HG02759 (cell line): ENCODE data around the gene SHISA9.

Experiments
- ATAC-seq: cut with Tn5 transposase; IDR thresholded peaks from one replicate; pipeline ENCODE4 v1.9.1; 2021; ENCODE audit warnings: mild to moderate bottlenecking, moderate library complexity; ENCODE audit not compliant: unreplicated experiment

SHISA9 gene

GRCh38 chr16:13109171-13109570, 207.8 kb downstream of the SHISA9 start:
- no peak for ATAC-seq

GRCh38 chr16:13110124-13110796, 208.9 kb downstream of the SHISA9 start:
- no peak for ATAC-seq

- no peak for ATAC-seq
Observed at GRCh38 chr16:13111747-13112146, 210.3 kb downstream of the SHISA9 start.

DNA sequence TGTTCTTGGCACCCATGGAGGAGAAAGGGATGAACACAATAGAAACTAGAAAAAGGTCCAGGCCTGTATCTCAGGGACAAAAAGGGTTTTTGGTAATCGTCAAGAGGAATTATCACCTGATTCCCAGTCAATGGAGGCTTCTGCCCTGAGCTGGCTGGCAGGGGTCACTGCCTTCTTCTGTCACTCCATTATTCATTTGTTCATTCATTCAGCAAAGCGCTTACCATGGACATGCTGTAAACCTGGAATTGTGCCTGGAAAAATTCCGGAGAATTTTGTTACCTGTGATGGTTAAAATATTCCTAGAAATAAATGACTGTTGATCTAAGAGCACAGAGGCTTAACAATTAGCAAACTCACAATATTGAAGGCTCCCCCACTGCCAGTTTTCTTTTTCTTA, 212.3 kb downstream of the SHISA9 start:
- no peak for ATAC-seq

- no peak for ATAC-seq
Observed at GRCh38 chr16:13118091-13118490, 216.7 kb downstream of the SHISA9 start.

DNA sequence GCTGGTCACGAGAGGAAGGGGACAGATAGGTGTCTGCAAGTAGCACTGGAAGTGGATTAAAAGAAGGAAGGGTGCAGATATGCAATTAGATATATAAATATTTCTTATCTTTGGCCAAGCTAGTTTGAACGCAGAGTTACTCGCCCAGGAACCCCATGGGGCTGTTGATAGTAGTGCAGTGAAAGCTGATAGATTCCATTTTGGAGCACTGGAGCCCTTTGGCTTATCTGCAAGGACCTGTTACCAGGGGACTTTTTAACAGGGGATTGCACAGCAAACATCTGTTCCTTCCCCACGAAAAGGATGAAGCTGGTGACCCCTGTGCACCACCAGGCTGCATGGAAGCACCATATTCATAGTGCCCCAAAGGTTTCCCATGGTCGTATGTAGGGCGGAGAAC, 218.7 kb downstream of the SHISA9 start:
- ATAC-seq = no peak

DNA sequence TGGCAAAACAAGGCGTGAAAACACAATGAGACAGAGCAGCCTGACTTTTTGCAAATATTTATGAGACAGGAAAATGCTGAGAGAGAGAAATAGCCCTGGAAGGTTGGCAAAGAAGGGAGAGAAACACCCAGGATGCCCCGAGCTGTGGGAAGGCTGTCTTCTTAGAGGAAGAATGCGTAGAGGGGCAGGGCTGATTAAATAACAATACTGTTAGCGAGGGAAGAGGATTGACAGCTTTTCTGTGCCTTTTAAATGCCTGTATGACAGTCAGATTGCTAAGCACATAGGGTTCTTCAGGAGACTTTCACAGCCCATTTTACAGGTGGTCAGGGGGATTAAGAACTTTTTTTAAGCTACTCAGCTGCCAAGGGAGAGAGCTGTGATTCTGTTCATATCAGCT, 219.2 kb downstream of the SHISA9 start:
- ATAC-seq = no peak

- ATAC-seq = no peak
Observed at GRCh38 chr16:13123991-13124390, 222.6 kb downstream of the SHISA9 start.

- no peak for ATAC-seq
Observed at GRCh38 chr16:13127144-13127543, 225.7 kb downstream of the SHISA9 start.

GRCh38 chr16:13130586-13130985, 229.2 kb downstream of the SHISA9 start:
- ATAC-seq = no peak

GRCh38 chr16:13134836-13135235, 233.4 kb downstream of the SHISA9 start:
- no peak for ATAC-seq

DNA sequence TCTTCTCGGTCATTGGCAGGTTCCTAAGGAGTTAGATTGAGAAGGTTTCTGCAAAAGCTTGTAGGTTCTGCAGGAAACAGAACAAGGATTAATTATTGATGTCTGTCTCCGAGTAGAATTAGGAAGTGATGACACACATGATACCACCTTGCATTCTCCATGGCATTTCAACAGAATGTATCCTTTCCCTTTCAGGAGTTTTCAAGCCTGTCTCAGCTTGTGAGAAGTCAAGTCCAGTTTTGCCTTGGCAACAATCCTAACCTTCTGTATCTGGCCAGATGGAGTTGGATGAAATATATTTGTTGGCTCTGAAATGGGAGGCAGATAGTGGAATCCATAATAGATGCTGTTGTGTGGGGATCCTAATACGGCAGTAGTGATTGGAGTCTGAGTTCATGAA, 235.5 kb downstream of the SHISA9 start:
- ATAC-seq = no peak

DNA sequence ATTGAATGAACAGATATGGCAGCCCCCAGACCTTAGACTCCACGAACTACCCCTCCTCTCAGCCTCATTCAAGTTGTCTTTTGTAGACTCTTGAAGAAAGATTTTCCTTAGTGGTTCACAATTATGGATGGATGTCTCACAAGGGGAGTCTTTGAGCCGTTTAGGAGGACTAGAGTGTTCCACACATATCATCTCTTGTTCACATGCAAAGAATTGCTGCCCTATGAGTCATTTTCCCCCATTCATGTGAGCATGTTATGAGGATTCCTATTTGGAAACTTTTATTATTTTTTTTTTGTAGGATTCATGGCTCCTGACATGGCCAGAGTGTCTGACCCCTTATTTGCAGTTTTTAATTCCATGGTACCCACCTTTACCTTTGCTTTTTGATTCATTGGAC, 237.1 kb downstream of the SHISA9 start:
- no peak for ATAC-seq

- no peak for ATAC-seq
Observed at GRCh38 chr16:13139661-13140241, 238.4 kb downstream of the SHISA9 start.

GRCh38 chr16:13143551-13143950, 242.2 kb downstream of the SHISA9 start:
- ATAC-seq = no peak

DNA sequence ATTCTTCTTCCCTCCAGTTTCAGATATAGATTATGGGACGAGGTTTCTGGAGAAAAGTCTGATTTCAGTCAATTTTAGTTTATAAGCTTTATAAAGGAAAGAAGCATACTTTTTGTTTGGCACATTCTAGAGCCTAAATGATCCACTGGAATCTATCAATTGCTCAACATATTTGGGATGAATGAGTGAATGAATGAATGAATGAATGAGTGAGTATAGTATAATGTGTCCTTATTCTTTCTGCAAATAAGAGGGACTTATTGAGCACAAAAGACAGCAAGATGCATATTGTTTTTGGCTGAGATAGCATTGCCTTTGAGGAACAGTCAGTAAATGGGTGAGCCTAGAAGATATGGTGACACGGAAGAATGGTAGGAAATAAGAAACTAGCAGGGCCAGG, 245.4 kb downstream of the SHISA9 start:
- no peak for ATAC-seq

DNA sequence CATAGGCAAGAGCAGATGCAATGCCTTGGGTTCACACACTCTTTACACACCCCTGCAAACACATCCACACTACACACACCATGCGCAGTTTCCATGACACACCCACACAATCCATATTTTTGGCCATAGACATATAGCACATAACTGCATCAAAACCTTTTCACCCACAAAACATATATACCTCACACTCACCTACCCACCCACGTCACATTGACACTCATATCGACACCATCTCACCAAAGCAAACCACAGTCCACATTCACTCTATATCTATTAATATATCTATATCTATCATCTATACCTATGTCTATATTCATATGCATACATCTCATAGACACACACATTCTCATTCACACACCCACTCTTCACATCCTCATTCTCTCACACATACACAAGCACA, 246.9 kb downstream of the SHISA9 start:
- no peak for ATAC-seq

DNA sequence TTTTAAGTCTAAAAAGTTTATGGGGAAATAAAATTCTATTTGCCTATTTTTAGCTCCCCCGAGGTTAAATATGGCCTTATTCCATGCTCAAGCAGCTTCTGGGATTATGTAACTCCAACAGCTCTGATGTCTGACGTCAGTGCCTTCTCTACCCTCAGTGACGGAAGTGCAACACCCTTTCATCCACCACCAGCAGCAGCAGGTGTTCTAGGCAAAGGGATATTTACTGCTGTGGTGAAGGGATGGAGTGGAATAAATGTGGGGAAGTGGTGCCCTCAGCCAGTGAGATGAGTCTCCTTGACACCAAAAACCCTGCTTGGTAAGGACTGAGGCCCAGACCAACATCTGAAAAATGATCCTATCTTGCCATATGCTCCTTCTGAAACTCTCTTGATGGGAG, 247.4 kb downstream of the SHISA9 start:
- ATAC-seq = no peak

DNA sequence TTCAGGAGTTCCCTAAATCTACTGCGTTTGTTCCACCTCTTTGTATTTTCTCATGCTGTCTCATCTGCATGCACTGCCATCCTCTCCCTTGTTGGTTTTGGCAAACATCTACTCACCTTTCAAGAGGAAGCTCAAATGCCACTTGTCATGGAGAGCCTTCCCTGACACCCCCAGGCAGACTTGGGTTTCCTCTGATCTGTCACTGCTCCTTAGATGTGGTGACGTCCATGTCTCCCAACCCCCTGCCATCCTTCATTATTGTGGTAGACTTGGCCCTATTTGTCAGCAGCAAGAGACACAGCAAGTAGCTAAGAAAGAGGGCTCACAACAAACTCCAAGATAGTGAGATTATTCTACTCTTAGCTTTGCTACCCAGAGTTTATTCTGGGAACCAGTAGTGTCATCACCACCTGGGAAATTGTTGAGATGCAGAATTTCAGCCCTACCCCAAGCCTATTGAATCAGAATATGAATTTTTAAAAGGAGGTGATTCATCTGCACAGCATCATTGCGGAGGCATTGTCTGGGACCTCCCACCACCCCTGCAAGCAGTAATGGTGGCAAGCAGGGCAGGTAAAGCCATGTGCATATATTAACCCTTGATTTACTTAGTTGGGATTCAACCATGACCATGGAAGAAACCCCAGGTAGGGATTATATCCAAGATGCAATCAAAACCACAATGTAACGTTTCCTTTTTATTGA, 248.9 kb downstream of the SHISA9 start:
- ATAC-seq = no peak

DNA sequence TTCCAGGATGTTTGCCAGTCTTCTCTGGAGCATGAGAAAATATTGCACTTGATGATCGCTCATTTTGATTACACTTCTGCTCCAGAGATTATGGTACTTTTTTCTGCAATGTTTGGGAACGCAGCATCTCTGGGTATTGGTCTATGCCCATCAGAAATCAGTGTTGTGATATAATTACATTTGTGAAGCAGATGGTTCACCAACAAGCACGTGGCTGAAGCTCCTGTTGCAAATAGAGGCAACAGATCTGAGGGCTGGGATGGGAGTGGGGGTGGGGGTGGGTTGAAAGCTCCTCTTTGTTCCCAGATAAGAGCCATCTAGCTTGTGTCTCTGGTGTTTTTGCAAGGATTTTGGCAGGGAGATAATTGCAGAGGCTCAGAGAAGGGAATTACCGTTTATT, 252.3 kb downstream of the SHISA9 start:
- no peak for ATAC-seq

DNA sequence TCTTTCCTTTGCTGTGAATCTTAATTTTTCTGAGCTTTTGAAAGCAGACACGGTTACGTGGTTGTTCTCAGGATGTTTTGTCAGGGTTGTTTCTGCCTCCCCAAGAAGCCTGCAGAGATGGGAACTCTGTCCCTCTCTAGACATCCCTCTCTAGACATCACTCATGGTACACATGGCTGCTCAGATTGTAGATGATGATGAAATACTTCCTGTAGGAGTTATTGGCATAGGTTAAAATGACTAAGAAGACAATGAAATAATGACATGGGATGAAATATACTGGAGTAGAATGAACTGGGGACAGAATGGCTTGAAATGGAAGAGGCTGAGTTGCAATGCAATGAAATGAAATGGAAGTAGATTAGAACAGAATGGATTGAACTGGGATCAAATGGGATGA, 253.4 kb downstream of the SHISA9 start:
- no peak for ATAC-seq

GRCh38 chr16:13155377-13155776, 254.0 kb downstream of the SHISA9 start:
- ATAC-seq = no peak
